ENCODE results near the gene EIF4EBP3. TPM values are rescaled to one million over a fixed set of nuclear protein-coding genes. Genes with fewer than 3 reads are reported as not detected.

Gene EIF4EBP3
- total RNA-seq, 1 donor from 2014 or later = not detected

DNA sequence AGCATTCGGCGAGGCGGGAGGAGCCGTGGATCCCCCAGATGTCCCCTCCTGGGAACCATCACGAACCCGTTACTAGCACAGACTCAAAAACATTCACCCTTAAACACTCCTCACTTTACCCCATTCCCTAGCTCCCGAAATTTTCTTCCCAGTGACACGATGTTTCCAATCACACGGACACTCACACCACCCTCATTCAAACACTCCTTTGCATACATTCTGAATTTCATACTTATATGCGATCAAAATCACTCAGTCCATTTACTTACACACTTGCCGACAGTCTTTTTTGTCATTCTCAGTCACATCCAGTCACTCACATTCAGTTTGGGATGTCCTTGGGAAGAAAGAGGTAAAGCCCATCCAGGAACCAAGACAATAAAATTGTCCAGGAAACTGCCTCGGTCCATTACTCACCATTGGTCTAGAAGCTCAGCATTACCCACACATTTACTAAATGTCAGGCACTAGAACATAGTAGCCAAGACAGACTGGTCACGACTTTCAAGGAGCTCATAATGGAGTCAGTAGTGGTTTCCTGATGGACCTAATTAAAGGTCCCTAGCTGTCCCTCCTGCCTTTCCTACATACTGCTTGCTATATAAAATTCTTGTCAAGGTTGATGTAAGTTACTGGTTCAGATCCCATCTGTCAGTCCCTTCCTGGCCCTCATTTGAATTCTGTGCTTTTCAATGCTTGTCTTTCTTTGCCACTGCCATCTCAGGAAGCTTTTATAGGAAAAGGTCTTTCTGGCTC is 17.7 kb downstream of the EIF4EBP3 start:
- H3K27ac ChIP-seq (ENCODE audit: low read depth, low read length) = peak overlapping the region; percentile 97
- H3K4me1 ChIP-seq (ENCODE audit: control insufficient read depth in 3 of 3, insufficient read depth in 3 of 3, low read length in 3 of 3) = peaks cover 72 to 82% (median 76%) of the 10 kb centered on the region in 3 donors
- H3K27me3 ChIP-seq (ENCODE audit: control insufficient read depth in 3 of 3, insufficient read depth in 3 of 3, low read length in 3 of 3) = no peaks in the 10 kb centered on the region
- H3K9ac ChIP-seq (ENCODE audit: low read depth in 1 of 3, low read length in 3 of 3) = peak overlapping the region; percentile 95 to 98 (median 97)
- H3K4me3 ChIP-seq (ENCODE audit: low read length in 3 of 3) = peak overlapping the region; percentile 95 to 99 (median 98)
- no peaks in the 10 kb centered on the region for H3K9me3 ChIP-seq (ENCODE audit: control insufficient read depth in 3 of 3, low read length in 3 of 3)
- peaks cover 30 to 41% (median 41%) of the 10 kb centered on the region in 3 donors for H3K36me3 ChIP-seq (ENCODE audit: control insufficient read depth in 3 of 3, insufficient read depth in 3 of 3, low read length in 3 of 3)

DNA sequence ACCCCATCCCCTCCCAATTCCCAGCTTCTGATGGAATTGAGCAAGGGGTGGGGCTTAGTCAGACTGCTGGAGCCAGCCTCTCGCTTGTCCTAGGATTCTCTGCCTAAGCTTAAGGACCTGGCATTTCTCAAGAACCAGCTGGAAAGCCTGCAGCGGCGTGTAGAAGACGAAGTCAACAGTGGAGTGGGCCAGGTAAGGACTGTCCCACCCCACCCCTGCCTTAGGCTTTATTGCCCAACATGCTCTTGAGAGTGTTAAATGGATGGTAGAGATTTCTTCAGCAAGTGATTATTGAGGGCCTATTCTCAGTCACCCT is 18.3 kb downstream of the EIF4EBP3 start:
- peak overlapping the region; percentile 95 to 99 (median 98) for H3K4me3 ChIP-seq (ENCODE audit: low read length in 3 of 3)
- peaks cover 78 to 87% (median 82%) of the 10 kb centered on the region in 3 donors for H3K4me1 ChIP-seq (ENCODE audit: control insufficient read depth in 3 of 3, insufficient read depth in 3 of 3, low read length in 3 of 3)
- no peaks in the 10 kb centered on the region for H3K9me3 ChIP-seq (ENCODE audit: control insufficient read depth in 3 of 3, low read length in 3 of 3)
- peak overlapping the region; percentile 97 for H3K27ac ChIP-seq (ENCODE audit: low read depth, low read length)
- no peaks in the 10 kb centered on the region for H3K27me3 ChIP-seq (ENCODE audit: control insufficient read depth in 3 of 3, insufficient read depth in 3 of 3, low read length in 3 of 3)
- H3K36me3 ChIP-seq (ENCODE audit: control insufficient read depth in 3 of 3, insufficient read depth in 3 of 3, low read length in 3 of 3) = peaks cover 25 to 36% (median 36%) of the 10 kb centered on the region in 3 donors
- peak overlapping the region; percentile 95 to 98 (median 97) for H3K9ac ChIP-seq (ENCODE audit: low read depth in 1 of 3, low read length in 3 of 3)

DNA sequence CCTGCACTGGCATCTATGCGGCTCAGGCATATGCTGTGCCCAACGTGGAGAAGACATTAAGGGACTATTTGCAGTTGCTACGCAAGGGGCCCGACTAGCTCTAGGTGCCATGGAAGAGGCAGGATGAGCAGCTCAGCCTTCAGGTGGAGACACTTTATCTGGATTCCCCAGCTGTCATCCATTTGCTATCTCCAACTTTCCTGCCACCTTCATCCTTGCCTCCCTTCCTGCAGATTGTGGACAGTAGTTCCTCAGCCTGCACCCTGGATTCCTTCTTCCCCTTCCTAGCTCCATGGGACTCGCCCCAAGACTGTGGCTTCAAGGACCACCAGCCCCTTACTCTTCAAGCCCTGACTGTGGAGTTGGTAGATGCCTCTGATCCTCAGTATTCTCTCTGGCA is 19.2 kb downstream of the EIF4EBP3 start:
- H3K4me1 ChIP-seq (ENCODE audit: control insufficient read depth in 3 of 3, insufficient read depth in 3 of 3, low read length in 3 of 3) = peaks cover 84 to 92% (median 89%) of the 10 kb centered on the region in 3 donors
- no peaks in the 10 kb centered on the region for H3K27me3 ChIP-seq (ENCODE audit: control insufficient read depth in 3 of 3, insufficient read depth in 3 of 3, low read length in 3 of 3)
- H3K4me3 ChIP-seq (ENCODE audit: low read length in 3 of 3) = peak overlapping the region in 1 of 3 donors; percentile 17
- no peak overlapping the region for H3K9ac ChIP-seq (ENCODE audit: low read depth in 1 of 3, low read length in 3 of 3)
- H3K36me3 ChIP-seq (ENCODE audit: control insufficient read depth in 3 of 3, insufficient read depth in 3 of 3, low read length in 3 of 3) = peaks cover 18 to 29% (median 28%) of the 10 kb centered on the region in 3 donors
- H3K27ac ChIP-seq (ENCODE audit: low read depth, low read length) = no peak overlapping the region
- no peaks in the 10 kb centered on the region for H3K9me3 ChIP-seq (ENCODE audit: control insufficient read depth in 3 of 3, low read length in 3 of 3)

DNA sequence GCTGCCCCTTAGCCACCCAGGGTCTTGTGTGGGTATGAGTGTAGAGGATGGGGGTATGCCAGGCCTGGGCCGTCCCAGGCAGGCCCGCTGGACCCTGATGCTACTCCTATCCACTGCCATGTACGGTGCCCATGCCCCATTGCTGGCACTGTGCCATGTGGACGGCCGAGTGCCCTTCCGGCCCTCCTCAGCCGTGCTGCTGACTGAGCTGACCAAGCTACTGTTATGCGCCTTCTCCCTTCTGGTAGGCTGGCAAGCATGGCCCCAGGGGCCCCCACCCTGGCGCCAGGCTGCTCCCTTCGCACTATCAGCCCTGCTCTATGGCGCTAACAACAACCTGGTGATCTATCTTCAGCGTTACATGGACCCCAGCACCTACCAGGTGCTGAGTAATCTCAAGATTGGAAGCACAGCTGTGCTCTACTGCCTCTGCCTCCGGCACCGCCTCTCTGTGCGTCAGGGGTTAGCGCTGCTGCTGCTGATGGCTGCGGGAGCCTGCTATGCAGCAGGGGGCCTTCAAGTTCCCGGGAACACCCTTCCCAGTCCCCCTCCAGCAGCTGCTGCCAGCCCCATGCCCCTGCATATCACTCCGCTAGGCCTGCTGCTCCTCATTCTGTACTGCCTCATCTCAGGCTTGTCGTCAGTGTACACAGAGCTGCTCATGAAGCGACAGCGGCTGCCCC is 19.8 kb downstream of the EIF4EBP3 start:
- H3K27me3 ChIP-seq (ENCODE audit: control insufficient read depth in 3 of 3, insufficient read depth in 3 of 3, low read length in 3 of 3) = no peaks in the 10 kb centered on the region
- H3K4me3 ChIP-seq (ENCODE audit: low read length in 3 of 3) = no peak overlapping the region
- no peak overlapping the region for H3K9ac ChIP-seq (ENCODE audit: low read depth in 1 of 3, low read length in 3 of 3)
- H3K36me3 ChIP-seq (ENCODE audit: control insufficient read depth in 3 of 3, insufficient read depth in 3 of 3, low read length in 3 of 3) = peaks cover 18 to 26% (median 23%) of the 10 kb centered on the region in 3 donors
- H3K9me3 ChIP-seq (ENCODE audit: control insufficient read depth in 3 of 3, low read length in 3 of 3) = no peaks in the 10 kb centered on the region
- peaks cover 81 to 92% (median 88%) of the 10 kb centered on the region in 3 donors for H3K4me1 ChIP-seq (ENCODE audit: control insufficient read depth in 3 of 3, insufficient read depth in 3 of 3, low read length in 3 of 3)
- no peak overlapping the region for H3K27ac ChIP-seq (ENCODE audit: low read depth, low read length)

DNA sequence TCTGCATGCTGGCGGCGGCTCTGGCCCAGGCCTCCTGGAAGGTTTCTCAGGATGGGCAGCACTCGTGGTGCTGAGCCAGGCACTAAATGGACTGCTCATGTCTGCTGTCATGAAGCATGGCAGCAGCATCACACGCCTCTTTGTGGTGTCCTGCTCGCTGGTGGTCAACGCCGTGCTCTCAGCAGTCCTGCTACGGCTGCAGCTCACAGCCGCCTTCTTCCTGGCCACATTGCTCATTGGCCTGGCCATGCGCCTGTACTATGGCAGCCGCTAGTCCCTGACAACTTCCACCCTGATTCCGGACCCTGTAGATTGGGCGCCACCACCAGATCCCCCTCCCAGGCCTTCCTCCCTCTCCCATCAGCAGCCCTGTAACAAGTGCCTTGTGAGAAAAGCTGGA is 20.4 kb downstream of the EIF4EBP3 start:
- Histone ChIP-seq H3K27ac (ENCODE audit: low read depth, low read length) (peak overlapping the region; percentile 93), H3K9ac (ENCODE audit: low read depth in 1 of 3, low read length in 3 of 3) (peak overlapping the region in 1 of 3 donors; percentile 17), H3K36me3 (ENCODE audit: control insufficient read depth in 3 of 3, insufficient read depth in 3 of 3, low read length in 3 of 3) (peaks cover 18 to 26% (median 23%) of the 10 kb centered on the region in 3 donors), H3K9me3 (ENCODE audit: control insufficient read depth in 3 of 3, low read length in 3 of 3) (no peaks in the 10 kb centered on the region), H3K27me3 (ENCODE audit: control insufficient read depth in 3 of 3, insufficient read depth in 3 of 3, low read length in 3 of 3) (no peaks in the 10 kb centered on the region), H3K4me1 (ENCODE audit: control insufficient read depth in 3 of 3, insufficient read depth in 3 of 3, low read length in 3 of 3) (peaks cover 76 to 86% (median 82%) of the 10 kb centered on the region in 3 donors), H3K4me3 (ENCODE audit: low read length in 3 of 3) (no peak overlapping the region)

DNA sequence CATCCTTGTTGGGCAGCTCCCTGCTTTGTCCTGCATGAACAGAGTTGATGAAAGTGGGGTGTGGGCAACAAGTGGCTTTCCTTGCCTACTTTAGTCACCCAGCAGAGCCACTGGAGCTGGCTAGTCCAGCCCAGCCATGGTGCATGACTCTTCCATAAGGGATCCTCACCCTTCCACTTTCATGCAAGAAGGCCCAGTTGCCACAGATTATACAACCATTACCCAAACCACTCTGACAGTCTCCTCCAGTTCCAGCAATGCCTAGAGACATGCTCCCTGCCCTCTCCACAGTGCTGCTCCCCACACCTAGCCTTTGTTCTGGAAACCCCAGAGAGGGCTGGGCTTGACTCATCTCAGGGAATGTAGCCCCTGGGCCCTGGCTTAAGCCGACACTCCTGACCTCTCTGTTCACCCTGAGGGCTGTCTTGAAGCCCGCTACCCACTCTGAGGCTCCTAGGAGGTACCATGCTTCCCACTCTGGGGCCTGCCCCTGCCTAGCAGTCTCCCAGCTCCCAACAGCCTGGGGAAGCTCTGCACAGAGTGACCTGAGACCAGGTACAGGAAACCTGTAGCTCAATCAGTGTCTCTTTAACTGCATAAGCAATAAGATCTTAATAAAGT is 21.1 kb downstream of the EIF4EBP3 start:
- Histone ChIP-seq H3K27ac (ENCODE audit: low read depth, low read length) (peak overlapping the region; percentile 93), H3K27me3 (ENCODE audit: control insufficient read depth in 3 of 3, insufficient read depth in 3 of 3, low read length in 3 of 3) (no peaks in the 10 kb centered on the region), H3K9me3 (ENCODE audit: control insufficient read depth in 3 of 3, low read length in 3 of 3) (no peaks in the 10 kb centered on the region), H3K36me3 (ENCODE audit: control insufficient read depth in 3 of 3, insufficient read depth in 3 of 3, low read length in 3 of 3) (peaks cover 18 to 26% (median 23%) of the 10 kb centered on the region in 3 donors), H3K9ac (ENCODE audit: low read depth in 1 of 3, low read length in 3 of 3) (peak overlapping the region; percentile 17 to 68 (median 51)), H3K4me3 (ENCODE audit: low read length in 3 of 3) (peak overlapping the region in 2 of 3 donors; percentile 29), H3K4me1 (ENCODE audit: control insufficient read depth in 3 of 3, insufficient read depth in 3 of 3, low read length in 3 of 3) (peaks cover 70 to 81% (median 78%) of the 10 kb centered on the region in 3 donors)

DNA sequence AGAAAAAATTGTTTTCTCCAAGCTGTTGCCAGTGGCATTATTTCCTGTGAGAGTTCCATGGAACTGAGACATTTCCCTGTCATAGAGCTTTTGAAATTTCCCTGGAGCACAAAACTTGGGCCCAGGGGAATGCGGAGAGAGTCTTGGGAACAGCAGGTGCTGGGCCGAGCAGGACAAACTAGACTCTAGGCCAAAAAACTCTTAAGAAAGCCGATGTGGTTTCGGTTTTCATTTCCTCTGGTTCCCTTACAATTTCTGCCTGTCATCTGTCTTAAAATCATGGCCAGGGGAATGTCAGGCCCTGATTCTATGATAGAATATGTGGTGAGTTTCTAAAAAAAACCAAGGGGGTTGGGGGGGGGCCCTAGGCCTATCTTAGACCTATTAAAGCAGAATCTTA is 21.7 kb downstream of the EIF4EBP3 start:
- H3K4me1 ChIP-seq (ENCODE audit: control insufficient read depth in 3 of 3, insufficient read depth in 3 of 3, low read length in 3 of 3) = peaks cover 72 to 82% (median 78%) of the 10 kb centered on the region in 3 donors
- peak overlapping the region; percentile 93 for H3K27ac ChIP-seq (ENCODE audit: low read depth, low read length)
- H3K9ac ChIP-seq (ENCODE audit: low read depth in 1 of 3, low read length in 3 of 3) = peak overlapping the region; percentile 17 to 75 (median 68)
- H3K9me3 ChIP-seq (ENCODE audit: control insufficient read depth in 3 of 3, low read length in 3 of 3) = no peaks in the 10 kb centered on the region
- peaks cover 18 to 26% (median 23%) of the 10 kb centered on the region in 3 donors for H3K36me3 ChIP-seq (ENCODE audit: control insufficient read depth in 3 of 3, insufficient read depth in 3 of 3, low read length in 3 of 3)
- no peaks in the 10 kb centered on the region for H3K27me3 ChIP-seq (ENCODE audit: control insufficient read depth in 3 of 3, insufficient read depth in 3 of 3, low read length in 3 of 3)
- peak overlapping the region in 2 of 3 donors; percentile 3 to 29 for H3K4me3 ChIP-seq (ENCODE audit: low read length in 3 of 3)

DNA sequence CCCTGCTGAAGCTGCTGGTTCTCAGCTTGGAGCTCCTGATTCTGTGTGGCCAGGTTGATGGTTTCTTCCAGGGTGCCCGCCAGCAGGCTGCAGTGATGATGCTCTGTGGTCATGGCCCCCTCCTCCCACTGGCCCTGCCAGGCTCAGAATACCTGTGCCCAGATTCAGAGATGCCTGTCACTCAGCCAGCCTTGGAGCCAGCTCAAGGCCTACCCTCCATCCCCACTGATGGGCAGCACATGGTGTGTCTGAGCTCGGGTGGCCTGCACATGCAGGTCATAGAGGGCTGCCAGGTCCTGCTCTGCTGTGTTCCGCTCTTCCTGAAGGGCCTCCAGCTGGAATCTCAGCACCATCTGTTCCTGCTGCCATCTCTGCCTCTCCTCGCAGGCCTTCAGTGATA is 22.6 kb downstream of the EIF4EBP3 start:
- Histone ChIP-seq H3K4me1 (ENCODE audit: control insufficient read depth in 3 of 3, insufficient read depth in 3 of 3, low read length in 3 of 3) (peaks cover 72 to 85% (median 78%) of the 10 kb centered on the region in 3 donors), H3K4me3 (ENCODE audit: low read length in 3 of 3) (peak overlapping the region in 2 of 3 donors; percentile 7 to 11), H3K27me3 (ENCODE audit: control insufficient read depth in 3 of 3, insufficient read depth in 3 of 3, low read length in 3 of 3) (no peaks in the 10 kb centered on the region), H3K9ac (ENCODE audit: low read depth in 1 of 3, low read length in 3 of 3) (peak overlapping the region; percentile 17 to 75 (median 68)), H3K9me3 (ENCODE audit: control insufficient read depth in 3 of 3, low read length in 3 of 3) (no peaks in the 10 kb centered on the region), H3K27ac (ENCODE audit: low read depth, low read length) (peak overlapping the region; percentile 93), H3K36me3 (ENCODE audit: control insufficient read depth in 3 of 3, insufficient read depth in 3 of 3, low read length in 3 of 3) (peaks cover 18 to 26% (median 23%) of the 10 kb centered on the region in 3 donors)

DNA sequence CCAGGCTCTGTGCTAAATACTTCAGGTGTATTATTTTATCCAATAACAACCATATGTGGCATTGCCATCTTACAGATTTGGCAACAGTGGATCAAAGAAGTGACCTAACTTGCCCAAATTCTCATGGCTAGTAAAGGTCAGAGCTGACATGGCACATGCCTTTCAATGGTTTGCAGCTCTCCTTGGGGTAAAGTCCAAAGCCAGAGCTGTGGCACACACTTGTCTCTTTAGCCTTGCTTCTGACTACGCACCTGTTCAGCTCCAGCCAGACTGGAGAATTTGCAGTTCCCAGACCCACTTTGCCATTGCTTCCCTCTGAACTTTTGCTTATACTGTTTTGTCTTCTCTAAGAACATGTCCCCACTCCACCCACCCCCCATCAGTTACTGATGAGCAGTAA is 23.0 kb downstream of the EIF4EBP3 start:
- Histone ChIP-seq H3K9ac (ENCODE audit: low read depth in 1 of 3, low read length in 3 of 3) (peak overlapping the region in 1 of 3 donors; percentile 17), H3K27ac (ENCODE audit: low read depth, low read length) (peak overlapping the region; percentile 93), H3K4me1 (ENCODE audit: control insufficient read depth in 3 of 3, insufficient read depth in 3 of 3, low read length in 3 of 3) (peaks cover 67 to 85% (median 76%) of the 10 kb centered on the region in 3 donors), H3K36me3 (ENCODE audit: control insufficient read depth in 3 of 3, insufficient read depth in 3 of 3, low read length in 3 of 3) (peaks cover 18 to 26% (median 23%) of the 10 kb centered on the region in 3 donors), H3K27me3 (ENCODE audit: control insufficient read depth in 3 of 3, insufficient read depth in 3 of 3, low read length in 3 of 3) (no peaks in the 10 kb centered on the region), H3K9me3 (ENCODE audit: control insufficient read depth in 3 of 3, low read length in 3 of 3) (no peaks in the 10 kb centered on the region), H3K4me3 (ENCODE audit: low read length in 3 of 3) (no peak overlapping the region)
